GM18499 (cell line): ENCODE measurements around the gene RPTOR.
"Not testable (repeated sequence)": the region's sequence is repeated elsewhere in the genome, so short reads cannot be mapped to it uniquely, and the experiment has no call there.

ENCODE experiments used
- ATAC-seq: cut with Tn5 transposase; IDR thresholded peaks from one replicate; pipeline ENCODE4 v1.9.1; 2021; ENCODE audit warnings: moderate number of reproducible peaks; ENCODE audit not compliant: insufficient read depth, unreplicated experiment

The RPTOR gene

DNA sequence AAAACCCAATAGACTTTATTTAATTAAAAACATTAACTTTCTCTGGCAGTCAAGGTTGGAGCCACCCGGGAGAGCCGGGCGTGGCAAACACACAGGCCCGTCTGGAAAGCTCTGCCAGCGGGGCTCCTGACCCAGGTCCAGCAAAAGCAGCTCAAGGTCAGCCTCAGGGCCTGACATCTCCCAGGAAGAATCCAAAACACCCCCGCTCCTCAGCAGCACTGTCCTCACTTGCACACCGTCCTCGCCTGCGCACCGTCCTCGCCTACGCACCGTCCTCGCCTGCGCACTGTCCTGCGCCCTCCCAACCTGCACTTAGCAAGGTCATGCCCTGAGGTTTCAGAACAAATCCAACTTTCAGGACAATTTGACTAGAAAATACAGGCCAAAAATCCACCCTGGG, 31.4 kb upstream of the RPTOR start:
- ATAC-seq, result no peak

DNA sequence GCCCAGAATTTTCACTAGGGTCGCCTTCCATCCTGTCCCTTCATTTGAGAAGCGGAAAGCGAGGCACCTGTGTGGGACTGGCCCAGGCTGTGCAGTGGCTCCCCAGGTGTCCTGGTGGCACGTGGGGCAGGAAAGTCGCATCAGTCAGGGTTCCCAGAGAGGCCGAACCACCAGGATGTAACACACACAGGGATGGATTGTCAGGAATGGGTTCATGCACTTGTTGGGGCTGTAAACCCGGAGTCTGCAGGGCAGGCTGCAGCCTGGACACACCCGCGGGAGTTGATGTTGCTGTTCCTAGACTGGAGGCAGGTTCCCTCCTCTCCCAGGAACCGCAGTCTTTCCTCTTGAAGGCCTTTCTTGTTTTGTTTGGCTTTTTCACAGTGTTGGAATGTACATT, 30.7 kb upstream of the RPTOR start:
- no peak for ATAC-seq

DNA sequence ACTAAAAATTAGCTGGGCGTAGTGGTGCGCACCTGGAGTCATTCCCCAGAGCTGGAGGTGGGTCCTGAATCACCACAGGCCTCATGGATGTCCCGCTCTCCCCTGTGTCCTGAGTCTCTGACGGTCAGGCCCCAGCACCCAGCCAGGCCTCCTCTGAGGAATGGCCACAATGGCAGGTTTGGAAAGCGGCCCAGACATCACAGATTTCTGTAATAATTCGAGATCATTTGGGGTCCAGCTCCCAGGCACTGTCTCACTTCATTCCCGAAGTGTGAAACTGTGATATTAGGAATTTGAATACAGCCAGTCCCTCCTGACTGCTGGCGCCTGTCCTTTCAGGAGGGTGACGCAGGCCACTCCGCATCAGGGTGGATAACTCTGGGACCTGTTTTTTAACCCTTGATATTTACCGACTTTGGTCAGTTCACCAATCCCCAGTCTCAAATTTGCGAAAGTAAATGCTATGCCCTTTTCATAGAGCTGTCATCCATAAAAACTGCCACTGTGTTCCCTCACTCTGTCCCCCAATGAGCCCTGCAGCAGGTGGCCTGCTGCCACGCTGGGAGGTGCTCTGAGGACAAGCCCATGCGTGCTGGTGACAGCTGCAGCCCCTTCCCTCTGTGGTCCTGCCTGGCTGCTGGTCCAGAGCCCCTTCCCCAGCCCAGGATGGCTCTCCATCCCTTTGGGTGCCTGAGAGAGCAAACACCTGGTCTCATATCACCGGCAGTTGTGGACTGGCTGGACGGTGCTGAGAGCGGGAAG, 28.3 kb upstream of the RPTOR start:
- no peak for ATAC-seq

GRCh38 chr17:80517641-80518040, 27.0 kb upstream of the RPTOR start:
- no peak for ATAC-seq

- ATAC-seq, result no peak
These were observed 26.2 kb upstream of the RPTOR start for GRCh38 chr17:80518392-80518791.

GRCh38 chr17:80519091-80519781, 25.4 kb upstream of the RPTOR start:
- no peak for ATAC-seq

DNA sequence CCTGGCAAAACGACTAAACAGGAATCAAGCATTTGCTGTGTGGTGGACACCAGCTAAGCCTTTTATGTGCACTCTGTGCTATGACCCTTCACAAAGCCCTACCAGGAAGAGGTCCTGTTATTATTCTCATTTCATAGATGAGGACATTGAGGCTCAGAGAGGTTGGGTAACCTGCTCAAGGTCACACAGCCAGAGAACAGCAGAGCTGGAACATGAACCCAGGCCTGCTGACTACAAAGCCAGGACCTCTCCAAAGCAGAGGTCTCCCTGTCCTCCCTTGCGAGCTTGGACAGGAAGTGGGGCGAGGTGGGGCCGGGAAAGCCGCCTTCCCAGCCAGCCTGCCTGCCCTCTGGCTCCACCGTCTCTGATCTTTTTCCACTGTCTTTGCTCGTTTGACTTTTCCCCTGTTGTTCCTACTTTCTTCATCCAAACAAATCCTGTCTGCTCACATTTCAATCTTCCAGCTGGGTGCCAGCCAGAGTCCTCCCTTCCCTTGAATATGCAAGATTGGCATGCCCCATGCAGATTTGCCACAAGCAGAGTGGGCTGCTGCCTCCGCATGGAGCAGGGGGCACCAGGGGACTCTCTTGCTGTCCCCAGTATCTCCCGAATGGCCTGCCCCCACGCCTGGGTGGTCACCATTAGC, 23.7 kb upstream of the RPTOR start:
- ATAC-seq, result no peak

DNA sequence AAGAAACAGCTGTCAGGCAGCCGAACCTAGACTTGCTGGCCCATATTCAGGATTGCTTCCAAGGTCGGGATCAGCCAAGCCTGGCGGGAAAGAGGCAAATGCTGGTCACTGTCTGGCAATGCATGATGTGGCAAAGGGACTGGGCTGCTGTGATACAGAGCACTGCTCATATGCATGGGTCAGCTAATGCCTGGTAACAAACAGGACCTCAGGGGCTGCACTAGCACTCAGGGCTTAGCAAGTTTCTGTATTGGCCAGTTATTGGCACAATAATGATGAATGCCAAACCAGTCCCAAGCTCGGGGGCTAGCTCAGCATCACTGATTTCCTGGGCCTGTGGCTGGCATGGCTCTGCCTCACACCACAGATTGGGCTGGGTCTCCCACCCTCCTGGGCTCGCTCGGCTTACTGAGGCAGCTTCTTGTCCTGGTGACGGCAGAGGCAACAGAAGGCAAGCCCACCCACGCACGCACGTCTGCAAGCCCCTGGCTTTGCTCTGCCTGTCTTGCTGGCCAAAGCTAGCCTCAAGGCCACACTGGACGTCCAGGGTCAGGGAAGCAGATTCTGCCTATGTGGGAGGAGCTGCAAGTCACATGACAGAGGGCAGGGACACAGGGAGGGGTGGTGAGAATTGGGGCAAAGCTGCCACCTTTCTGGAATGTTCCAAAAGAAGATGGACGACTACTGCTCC, 21.4 kb upstream of the RPTOR start:
- ATAC-seq, result no peak

DNA sequence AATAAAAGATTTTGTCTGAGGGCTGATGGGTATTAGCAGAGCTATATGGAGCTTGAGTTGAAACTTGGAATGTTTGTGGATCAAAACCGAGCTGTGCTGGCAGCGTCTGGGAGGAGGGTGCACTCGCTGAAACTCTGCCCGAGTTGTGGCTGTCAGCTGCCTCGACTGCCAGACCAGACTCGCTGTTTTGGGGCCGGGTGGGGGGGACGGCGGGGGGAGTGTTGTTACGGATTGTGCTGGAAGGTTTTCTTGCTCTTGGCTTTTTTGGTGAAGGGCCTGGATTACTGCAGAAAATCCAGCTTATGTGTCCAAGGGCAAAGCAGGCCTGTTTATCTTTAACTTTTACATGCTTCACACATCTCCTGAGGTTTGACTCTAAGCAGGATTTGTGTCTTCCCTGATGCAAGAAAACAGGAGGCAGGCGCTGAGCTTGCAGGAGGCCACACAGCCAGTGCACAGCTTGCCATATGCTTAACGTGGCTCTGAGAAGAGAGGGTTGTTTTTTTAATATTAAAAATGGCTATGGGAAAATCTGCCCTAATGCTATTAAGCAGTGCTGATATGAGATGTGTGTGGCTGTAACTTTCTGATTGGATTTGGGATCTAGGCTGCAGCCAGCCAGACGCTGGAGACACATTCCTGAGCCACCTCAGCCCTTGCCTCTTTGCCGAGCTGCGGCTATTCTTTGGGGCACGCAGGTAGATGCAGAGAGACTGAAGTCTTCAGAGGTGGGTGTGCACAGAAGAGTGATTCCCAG, 20.5 kb upstream of the RPTOR start:
- ATAC-seq, result no peak

DNA sequence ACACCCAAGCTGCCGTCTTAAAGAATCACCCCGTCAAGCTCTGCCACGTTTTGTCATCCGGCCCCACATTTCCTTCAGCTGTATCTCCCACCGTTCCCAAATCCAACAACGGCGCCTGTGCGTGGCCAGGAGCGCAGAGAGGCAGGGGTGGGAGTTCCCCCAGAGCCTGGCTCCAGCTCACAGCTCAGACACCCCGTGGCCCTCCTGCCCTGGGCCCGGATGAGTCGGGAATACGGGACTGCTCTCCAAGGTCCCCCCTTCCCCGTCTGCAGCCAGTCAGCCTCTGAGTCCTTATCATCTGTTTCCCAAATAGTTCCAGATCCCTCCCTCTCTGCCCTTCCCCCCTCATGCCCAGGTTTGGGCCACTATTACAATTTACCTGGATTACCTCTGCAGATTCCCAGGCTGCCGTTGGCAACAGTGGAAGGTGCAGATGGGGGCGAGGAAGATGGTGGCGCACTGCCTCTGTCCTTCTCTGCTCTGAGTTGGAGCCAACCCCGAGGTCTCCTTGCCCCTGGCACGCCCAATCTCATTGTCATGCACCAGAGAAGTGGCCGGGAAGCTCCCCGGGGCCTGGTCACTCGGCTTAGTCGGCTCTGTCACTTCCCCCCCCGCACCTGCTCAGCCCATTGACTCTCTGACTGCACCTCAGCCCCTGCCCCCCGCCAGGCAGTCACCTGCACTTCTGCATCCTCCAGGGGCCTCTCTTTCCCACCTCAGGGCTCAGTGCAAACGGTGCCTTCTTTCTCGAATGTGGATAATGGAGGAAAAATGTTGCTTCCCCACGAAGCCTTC, 18.3 kb upstream of the RPTOR start:
- no peak for ATAC-seq

- ATAC-seq, result no peak
These were observed 17.5 kb upstream of the RPTOR start for GRCh38 chr17:80527016-80527645.

- no peak for ATAC-seq
These were observed 16.1 kb upstream of the RPTOR start for GRCh38 chr17:80528536-80528935.

DNA sequence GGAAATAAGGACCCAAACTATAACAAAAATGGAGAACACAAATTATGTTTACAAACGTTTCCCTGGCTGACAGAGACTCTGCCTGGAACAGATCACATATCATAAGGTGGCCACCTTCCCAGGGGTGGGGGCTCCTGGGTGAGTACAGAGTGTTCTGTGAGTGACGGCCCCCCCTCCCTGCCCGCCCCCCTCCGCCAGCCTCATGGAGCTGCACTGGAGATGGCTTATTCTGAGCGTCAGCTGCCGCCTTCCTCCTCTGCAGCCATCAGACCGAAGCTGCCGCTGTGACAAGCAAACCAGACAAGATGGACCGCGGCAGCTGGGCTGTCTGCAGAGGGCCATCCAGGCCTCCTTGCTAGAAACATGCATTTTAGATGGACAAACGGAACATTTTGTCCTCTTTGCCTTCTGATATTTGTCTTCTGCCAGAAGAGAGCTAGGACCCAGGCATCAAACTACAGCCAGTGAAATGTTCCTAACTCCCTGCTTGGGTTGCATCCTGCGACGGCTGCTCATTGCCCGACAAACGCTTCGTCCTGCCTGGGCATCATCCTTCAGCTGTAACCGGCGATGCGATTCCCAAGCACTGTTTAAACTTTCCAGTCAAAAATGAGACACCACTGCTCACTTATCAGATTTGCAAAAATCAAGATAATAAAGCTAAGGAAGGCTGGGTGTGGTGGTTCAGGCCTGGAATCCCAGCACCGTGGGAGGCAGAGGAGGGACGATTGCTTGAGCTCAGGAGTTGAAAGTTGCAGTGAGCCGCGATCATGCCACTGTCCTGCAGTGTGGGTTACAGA, 15.3 kb upstream of the RPTOR start:
- ATAC-seq, result no peak

DNA sequence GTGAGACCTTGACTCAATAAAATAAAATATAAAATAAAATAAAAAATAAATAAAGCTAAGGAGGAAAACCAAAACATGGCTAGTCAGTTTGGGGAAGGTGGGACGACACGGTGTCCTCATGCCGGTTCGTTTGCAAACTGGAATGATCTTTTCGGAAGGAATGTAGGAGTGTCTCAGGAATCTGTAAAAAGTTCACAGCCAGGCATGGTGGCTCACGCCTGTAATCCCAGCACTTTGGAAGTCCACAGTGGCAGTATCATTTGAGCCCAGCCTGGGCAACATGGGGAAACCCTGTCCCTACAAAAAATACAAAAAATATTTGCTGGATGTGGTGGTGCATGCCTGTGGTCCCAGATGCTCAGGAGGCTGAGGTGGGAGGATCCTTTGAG, 14.7 kb upstream of the RPTOR start:
- ATAC-seq, result no peak

DNA sequence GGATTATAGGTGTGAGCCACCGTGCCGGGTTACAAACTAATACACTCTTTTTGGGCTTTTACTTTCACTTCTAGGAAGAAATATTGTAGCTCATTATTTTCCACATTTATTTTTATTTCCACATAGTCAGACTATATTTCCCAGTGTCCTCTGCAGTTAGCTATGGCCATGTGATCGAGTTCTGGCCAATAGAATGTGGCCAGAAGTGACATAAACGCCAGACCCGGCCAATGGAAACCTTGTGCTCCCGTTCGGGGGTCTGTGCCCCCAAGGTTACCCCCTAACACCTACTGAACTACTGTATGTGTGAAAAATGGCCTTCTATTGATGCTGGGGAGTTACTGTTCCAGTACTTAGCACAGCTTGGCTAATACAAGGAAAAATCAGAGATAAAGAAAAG, 13.2 kb upstream of the RPTOR start:
- no peak for ATAC-seq

GRCh38 chr17:80537386-80537785, 7.3 kb upstream of the RPTOR start:
- ATAC-seq, result not testable (repeated sequence)

GRCh38 chr17:80538484-80538883, 6.2 kb upstream of the RPTOR start:
- ATAC-seq, result no peak

- no peak for ATAC-seq
These were observed 5.5 kb upstream of the RPTOR start for GRCh38 chr17:80539022-80539641.
